Endodermal cell (in vitro differentiated cells): ENCODE results near the gene NOX1. TPM values are rescaled to one million over a fixed set of nuclear protein-coding genes. Genes with fewer than 3 reads are reported as not detected.
"Not testable (repeated sequence)": the region's sequence is repeated elsewhere in the genome, so short reads cannot be mapped to it uniquely, and the experiment has no call there.

Experiments used
- DNase-seq: peaks from one replicate; pipeline ENCODE4 v3.0.0-alpha.2; 2017
- H3K27ac ChIP-seq: 2 replicates; pipeline ENCODE4 v1.5.1; 2013; ENCODE audit warnings: mild to moderate bottlenecking, low read depth, low read length, moderate library complexity
- H3K27me3 ChIP-seq: 2 replicates; pipeline ENCODE4 v1.6.1; 2013; ENCODE audit warnings: mild to moderate bottlenecking, low read length, moderate library complexity; ENCODE audit not compliant: insufficient read depth, control insufficient read depth, poor library complexity, severe bottlenecking
- H3K36me3 ChIP-seq: 2 replicates; pipeline ENCODE4 v1.7.0; 2013; ENCODE audit warnings: mild to moderate bottlenecking, low read length, moderate library complexity; ENCODE audit not compliant: control insufficient read depth, insufficient read depth
- H3K4me1 ChIP-seq: one replicate; pipeline ENCODE4 v1.7.0; 2013; ENCODE audit warnings: low read length; ENCODE audit not compliant: control insufficient read depth, insufficient read depth
- H3K4me3 ChIP-seq: 2 replicates; pipeline ENCODE4 v1.5.1; 2013; ENCODE audit warnings: mild to moderate bottlenecking, low read length, moderate library complexity
- H3K9ac ChIP-seq: 2 replicates; pipeline ENCODE4 v1.6.1; 2013; ENCODE audit warnings: mild to moderate bottlenecking, low read length, moderate library complexity; ENCODE audit not compliant: poor library complexity, severe bottlenecking; ENCODE audit errors: extremely low read depth
- H3K9me3 ChIP-seq: 2 replicates; pipeline ENCODE4 v1.6.1; 2013; ENCODE audit warnings: mild to moderate bottlenecking, low read length, moderate library complexity; ENCODE audit not compliant: control insufficient read depth
- H3K27ac Mint-ChIP-seq: 2 replicates; pipeline ENCODE4 v1.8.0; 2020; ENCODE audit warnings: mixed read lengths
- H3K27me3 Mint-ChIP-seq: 2 replicates; pipeline ENCODE4 v1.8.0; 2021; ENCODE audit warnings: mild to moderate bottlenecking, mixed read lengths; ENCODE audit not compliant: insufficient read depth
- H3K36me3 Mint-ChIP-seq: 2 replicates; pipeline ENCODE4 v1.8.0; 2020; ENCODE audit warnings: low read depth, mixed read lengths
- H3K4me1 Mint-ChIP-seq: 2 replicates; pipeline ENCODE4 v1.8.0; 2020; ENCODE audit warnings: mixed read lengths
- H3K4me3 Mint-ChIP-seq: 2 replicates; pipeline ENCODE4 v1.8.0; 2020; ENCODE audit warnings: mild to moderate bottlenecking, moderate library complexity, mixed read lengths
- H3K9me3 Mint-ChIP-seq: 2 replicates; pipeline ENCODE4 v1.8.0; 2020; ENCODE audit warnings: mild to moderate bottlenecking, mixed read lengths
- CTCF ChIP-seq: fragments of 200-600 bp; sonication (generic); conservative IDR thresholded peaks from 2 replicates; pipeline ENCODE4 v1.5.0; 2021; ENCODE audit warnings: antibody characterized with exemption, mild to moderate bottlenecking
- WGBS, 2 experiments: methylation state at CpG; one replicate each; pipeline versions ENCODE4 v1.1.5 to v1.1.7; 2013; ENCODE audit warnings: missing lambda C conversion rate in 2 of 2, mixed read lengths in 1 of 2; ENCODE audit not compliant: insufficient coverage in 1 of 2, insufficient read length in 1 of 2; 5-methylcytosine and 5-hydroxymethylcytosine counted together
- total RNA-seq, 2 donors: library from RNA; stranded (reverse); fragmentation: NEBNext Ultra II Directional in 1 of 2; extraction: Animal tissue kit (Norgen Biotek cat#: 25700) in 1 of 2; gene quantifications; 2 replicates in 1 of 2; 3 replicates in 1 of 2; pipeline ENCODE4 v1.2.1, GENCODE V29; 2021

Gene NOX1
- total RNA-seq, 2 donors from 2014 or later, result not detected

GRCh38 chrX:100797359-100797758 lies 76.8 kb downstream of the NOX1 start:
- H3K4me3 Mint-ChIP-seq, result no peak overlapping the region
- no peak overlapping the region for H3K27ac Mint-ChIP-seq
- no peaks in the 10 kb centered on the region for H3K4me1 ChIP-seq

DNA sequence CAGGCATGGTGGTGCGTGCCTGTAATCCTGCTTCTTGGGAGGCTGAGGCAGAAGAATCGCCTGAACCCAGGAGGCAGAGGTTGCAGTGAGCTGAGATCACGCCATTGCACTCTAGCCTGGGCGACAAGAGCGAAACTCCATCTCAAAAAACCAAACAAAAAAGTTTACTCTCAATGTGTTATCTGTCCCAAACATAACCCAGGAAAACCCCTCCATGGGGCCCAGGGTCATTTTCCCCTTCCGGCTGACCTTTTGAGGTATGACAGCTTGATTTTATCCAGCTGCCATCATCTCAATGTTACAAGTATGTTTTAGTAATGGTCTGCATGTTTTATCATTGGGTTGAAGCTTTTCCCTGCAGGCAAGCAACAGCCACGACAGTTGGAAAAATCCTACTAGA lies 77.8 kb downstream of the NOX1 start:
- peaks cover 58% of the 10 kb centered on the region for H3K9me3 Mint-ChIP-seq
- not testable (repeated sequence) for H3K4me1 Mint-ChIP-seq, H3K4me1 ChIP-seq, H3K9me3 ChIP-seq, H3K36me3 Mint-ChIP-seq, DNase-seq, H3K4me3 ChIP-seq, H3K4me3 Mint-ChIP-seq, H3K27ac Mint-ChIP-seq, H3K27me3 Mint-ChIP-seq, H3K9ac ChIP-seq, H3K36me3 ChIP-seq, H3K27ac ChIP-seq, H3K27me3 ChIP-seq
- WGBS, 2 experiments, result 88 to 97% methylated on average over 1 to 7 of the region's 7 CpGs

More at GRCh38 chrX:100797359-100797758, 76.8 kb downstream of the NOX1 start:
- Mint-ChIP-seq H3K4me1 (no peaks in the 10 kb centered on the region), H3K9me3 (peaks cover 50% of the 10 kb centered on the region), H3K36me3 (no peaks in the 10 kb centered on the region), H3K27me3 (no peaks in the 10 kb centered on the region)
- H3K27ac ChIP-seq, result no peak overlapping the region
- H3K27me3 ChIP-seq, result no peaks in the 10 kb centered on the region
- 94 to 100% methylated on average over 2 to 4 of the region's 4 CpGs for WGBS, 2 experiments
- H3K36me3 ChIP-seq, result no peaks in the 10 kb centered on the region
- no peaks in the 10 kb centered on the region for H3K9me3 ChIP-seq
- H3K9ac ChIP-seq, result no peak overlapping the region
- no peak for DNase-seq
- no peak overlapping the region for H3K4me3 ChIP-seq
- no peak for TF ChIP-seq CTCF

Other genes starting within 250 kb of the NOX1 start
- gene TSPAN6, start 237.6 kb downstream of the NOX1 start, total RNA-seq, result 10 to 100 TPM; 60.4 to 77.7 TPM
- gene SRPX2, start 230.2 kb downstream of the NOX1 start, total RNA-seq, result under 1 TPM in 1 of 2 donors, not detected in 1; 0.44 TPM
- gene SYTL4, start 142.2 kb downstream of the NOX1 start, total RNA-seq, result under 1 TPM in 1 of 2 donors, not detected in 1; 0.24 TPM
- 10 to 100 TPM; 27.4 to 28.3 TPM for gene CSTF2, start 54.0 kb downstream of the NOX1 start, total RNA-seq
- under 1 TPM; 0.84 to 0.99 TPM for gene XKRX, start 54.6 kb upstream of the NOX1 start, total RNA-seq
- not detected for gene ARL13A, start 95.3 kb upstream of the NOX1 start, total RNA-seq
- 10 to 100 TPM; 14.1 to 19.8 TPM for gene TRMT2B, start 177.8 kb upstream of the NOX1 start, total RNA-seq
- under 1 TPM; 0.75 to 0.80 TPM for gene TMEM35A, start 204.5 kb upstream of the NOX1 start, total RNA-seq
- 10 to 100 TPM; 24.5 to 36.9 TPM for gene CENPI, start 223.8 kb upstream of the NOX1 start, total RNA-seq